K562 treated with DMSO at 1 percent for 4 hours (cell line): ENCODE data around the gene TJP1. TPM values are rescaled to one million over a fixed set of nuclear protein-coding genes. Genes with fewer than 3 reads are reported as not detected.

Source experiments
- total RNA-seq: library from RNA; unstranded; fragments of 300-600 nt; gene quantifications from 2 replicates; pipeline ENCODE4 v1.2.3, GENCODE V29; 2022; ENCODE audit not compliant: insufficient read depth

TJP1 gene
- 12.1 and 17.2 TPM in 2 replicates for total RNA-seq

GRCh38 chr15:29822100-29822683 lies at the start of gene TJP1:
Gene TJP1 (minus strand): TSS chr15:29822468. CDS start chr15:29822028, 440 bp downstream.

